ENCODE data around the gene ZNF600.

- TF ChIP-seq CTCF (IDR thresholded peaks at IDR 0.05) (no peak), POLR2A (IDR thresholded peaks at IDR 0.05) (no peak)
These were observed 37.1 kb upstream of the ZNF600 start for GRCh38 chr19:52823676-52824075.
